ENCODE results near the gene GOLGA5.

GOLGA5 gene

DNA sequence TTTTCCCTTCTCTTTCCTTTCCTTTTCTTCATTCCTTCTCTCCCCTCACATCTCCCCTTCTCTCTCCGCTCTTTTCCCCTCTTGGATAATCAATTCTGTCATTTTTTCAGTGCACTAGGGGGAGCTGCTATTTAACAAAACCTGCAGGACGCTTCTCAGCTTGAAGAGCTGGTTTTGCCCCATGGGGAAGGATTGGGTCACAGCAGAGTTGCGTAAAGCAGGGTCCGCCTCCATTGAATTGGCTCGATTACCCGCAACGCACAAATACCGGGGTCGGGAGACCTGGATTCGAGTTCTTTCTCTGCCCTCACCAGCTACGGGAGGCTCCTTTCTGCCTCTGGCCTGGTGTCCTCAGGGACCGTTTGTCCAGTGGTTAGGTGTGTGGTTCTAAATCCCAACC is 86.7 kb downstream of the GOLGA5 start:
- DNase-seq, result no peak

- DNase-seq, result no peak
These were observed 89.0 kb downstream of the GOLGA5 start for GRCh38 chr14:92883066-92883465.

- no peak for DNase-seq
These were observed 90.3 kb downstream of the GOLGA5 start for GRCh38 chr14:92884410-92884809.

DNA sequence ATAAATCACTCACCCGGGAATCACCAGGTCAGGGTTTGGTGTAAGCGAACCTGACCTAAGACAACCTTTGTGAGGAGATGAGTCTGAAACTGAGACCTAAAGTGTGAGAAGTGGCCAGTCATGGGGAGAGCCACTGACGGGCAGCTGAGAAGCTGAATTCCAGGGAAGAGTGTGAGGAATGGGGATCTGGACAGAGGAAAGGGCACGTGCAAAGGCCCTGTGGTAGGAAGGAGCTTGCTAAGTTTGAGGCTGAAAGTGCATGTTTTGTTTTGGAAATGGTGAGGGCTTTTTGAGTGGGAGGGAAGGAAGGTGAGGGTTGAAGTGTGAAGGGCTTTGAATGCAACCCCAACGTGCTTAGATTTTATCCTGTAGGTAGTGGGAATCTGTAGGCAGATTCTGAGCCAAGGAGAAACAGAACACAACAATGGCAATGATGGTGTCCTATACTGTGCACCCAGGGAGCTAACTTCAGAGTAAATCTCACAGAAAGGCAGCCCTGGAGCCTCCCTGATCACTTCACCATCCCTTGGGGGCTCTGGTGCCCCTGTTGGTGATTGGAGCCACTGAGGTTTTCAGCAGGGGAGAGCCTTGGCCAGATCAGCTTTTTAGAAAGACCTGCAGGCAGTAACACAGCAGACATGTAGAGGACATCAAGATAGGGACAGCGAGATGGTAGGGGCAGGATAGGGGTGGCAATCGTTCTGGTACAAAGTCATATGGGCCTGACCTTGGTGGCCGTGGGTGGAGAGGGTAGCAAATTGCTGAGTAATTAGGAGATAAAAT is 91.4 kb downstream of the GOLGA5 start:
- no peak for DNase-seq

GRCh38 chr14:92886337-92886736 is 92.2 kb downstream of the GOLGA5 start:
- DNase-seq, result no peak

- no peak for DNase-seq
These were observed 93.1 kb downstream of the GOLGA5 start for GRCh38 chr14:92887157-92887556.

- DNase-seq, result no peak
These were observed 94.8 kb downstream of the GOLGA5 start for GRCh38 chr14:92888896-92889295.
